Skeletal muscle tissue (tissue), 4 donors: Measurements from ENCODE around the gene NPPA. TPM values are rescaled to one million over a fixed set of nuclear protein-coding genes. Genes with fewer than 3 reads are reported as not detected.

ENCODE experiments used
- H3K27ac ChIP-seq: one replicate; pipeline ENCODE4 v1.7.0; 2013; ENCODE audit warnings: mild to moderate bottlenecking, low read depth, low read length, inconsistent platforms
- H3K27me3 ChIP-seq, 3 donors: one replicate each; pipeline ENCODE4 v1.7.0; 2013; ENCODE audit warnings: low read length in 3 of 3; ENCODE audit not compliant: control insufficient read depth in 3 of 3, insufficient read depth in 3 of 3
- H3K36me3 ChIP-seq, 3 donors: one replicate each; pipeline ENCODE4 v1.7.0; 2013; ENCODE audit warnings: low read length in 3 of 3; ENCODE audit not compliant: control insufficient read depth in 3 of 3, insufficient read depth in 3 of 3
- H3K4me1 ChIP-seq, 3 donors: one replicate each; pipeline ENCODE4 v1.7.0; 2013; ENCODE audit warnings: low read length in 3 of 3, mild to moderate bottlenecking in 3 of 3; ENCODE audit not compliant: control insufficient read depth in 3 of 3, insufficient read depth in 3 of 3
- H3K4me3 ChIP-seq, 3 donors: one replicate each; pipeline ENCODE4 v1.7.0; 2013; ENCODE audit warnings: low read length in 3 of 3
- H3K9ac ChIP-seq, 3 donors: one replicate each; pipeline ENCODE4 v1.7.0; 2013; ENCODE audit warnings: low read length in 3 of 3, mild to moderate bottlenecking in 3 of 3, moderate library complexity in 2 of 3, low read depth in 1 of 3
- H3K9me3 ChIP-seq, 3 donors: one replicate each; pipeline ENCODE4 v1.7.0; 2013; ENCODE audit warnings: low read length in 3 of 3; ENCODE audit not compliant: control insufficient read depth in 3 of 3
- total RNA-seq: library from RNA; depleted of rRNA; stranded (reverse); fragments of >200 nt; gene quantifications from one replicate; pipeline ENCODE4 v1.2.3, GENCODE V29; 2014
- donor health status: Osteomylitis.

NPPA gene
- total RNA-seq, 1 donor from 2014 or later = 4.2 TPM

GRCh38 chr1:11875094-11875493 is 27.5 kb upstream of the NPPA start:
- peak overlapping the region; percentile 75 for H3K27ac ChIP-seq

DNA sequence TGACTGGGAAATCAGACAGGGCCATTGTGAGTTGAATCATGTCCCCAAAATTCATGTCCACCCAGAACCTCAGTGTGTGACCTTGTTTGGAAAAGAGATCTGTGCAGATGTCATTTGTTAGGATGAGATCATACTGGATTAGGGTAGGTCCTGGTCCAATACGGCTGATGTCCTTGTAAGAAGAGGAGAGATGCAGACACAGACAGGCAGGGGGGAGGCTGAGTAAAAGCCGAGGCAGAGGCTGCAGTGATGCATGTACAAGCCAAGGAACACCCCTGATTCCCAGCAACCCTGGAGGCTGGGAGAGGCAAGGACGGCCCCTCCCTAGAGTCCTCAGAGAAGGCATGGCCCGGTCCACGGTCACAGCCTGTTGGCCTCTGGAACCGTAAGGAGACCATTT is 27.0 kb upstream of the NPPA start:
- H3K27ac ChIP-seq = peak overlapping the region; percentile 75
- peaks cover 20 to 47% (median 47%) of the 10 kb centered on the region in 3 donors for H3K4me1 ChIP-seq
- peak overlapping the region in 1 of 3 donors; percentile 57 for H3K9ac ChIP-seq

More at GRCh38 chr1:11875094-11875493, 27.5 kb upstream of the NPPA start:
- no peak overlapping the region for H3K4me3 ChIP-seq
- H3K4me1 ChIP-seq = peaks cover 25 to 52% (median 52%) of the 10 kb centered on the region in 3 donors
- peak overlapping the region in 1 of 3 donors; percentile 16 for H3K9ac ChIP-seq
- H3K36me3 ChIP-seq = no peaks in the 10 kb centered on the region
- H3K27me3 ChIP-seq = peaks cover 0 to 8% (median under 1%) of the 10 kb centered on the region in 3 donors
- no peaks in the 10 kb centered on the region for H3K9me3 ChIP-seq

GRCh38 chr1:11874258-11874562 is 26.6 kb upstream of the NPPA start:
- Histone ChIP-seq H3K4me1 (peaks cover 16 to 43% (median 43%) of the 10 kb centered on the region in 3 donors), H3K27me3 (peaks cover 0 to 8% (median 3%) of the 10 kb centered on the region in 3 donors), H3K27ac (peak overlapping the region; percentile 75)

More for the DNA sequence above, 27.0 kb upstream of the NPPA start:
- Histone ChIP-seq H3K4me3 (no peak overlapping the region), H3K36me3 (no peaks in the 10 kb centered on the region), H3K27me3 (peaks cover 0 to 8% (median 3%) of the 10 kb centered on the region in 3 donors), H3K9me3 (no peaks in the 10 kb centered on the region)

GRCh38 chr1:11873395-11874257 is 26.0 kb upstream of the NPPA start:
- H3K4me3 ChIP-seq = peak overlapping the region in 1 of 3 donors; percentile 14
- H3K36me3 ChIP-seq = no peaks in the 10 kb centered on the region
- peaks cover 10 to 38% (median 37%) of the 10 kb centered on the region in 3 donors for H3K4me1 ChIP-seq
- no peaks in the 10 kb centered on the region for H3K9me3 ChIP-seq
- H3K9ac ChIP-seq = peak overlapping the region in 1 of 3 donors; percentile 57
- H3K27ac ChIP-seq = peak overlapping the region; percentile 75
- peaks cover 0 to 4% (median 3%) of the 10 kb centered on the region in 3 donors for H3K27me3 ChIP-seq

More at GRCh38 chr1:11874258-11874562, 26.6 kb upstream of the NPPA start:
- Histone ChIP-seq H3K9ac (peak overlapping the region in 1 of 3 donors; percentile 57), H3K36me3 (no peaks in the 10 kb centered on the region), H3K9me3 (no peaks in the 10 kb centered on the region), H3K4me3 (peak overlapping the region in 1 of 3 donors; percentile 14)

DNA sequence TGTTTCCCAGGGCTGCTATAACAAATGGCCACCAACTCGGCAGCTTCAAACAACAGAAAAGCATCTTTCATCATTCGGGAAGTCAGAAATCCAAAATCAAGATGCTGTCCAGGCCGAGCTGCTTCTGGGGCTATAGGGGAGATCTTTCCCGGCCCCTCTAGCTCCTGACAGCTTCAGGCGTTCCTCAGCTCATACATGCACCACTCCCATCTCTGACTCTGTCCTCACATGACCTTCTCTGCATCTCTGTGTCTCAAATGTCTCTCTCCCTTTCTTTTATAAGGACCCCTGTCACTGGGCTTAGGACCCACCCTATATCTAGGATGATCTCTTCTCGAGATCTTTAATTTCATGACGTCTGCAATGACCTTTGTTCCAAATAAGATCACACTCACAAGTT is 25.0 kb upstream of the NPPA start:
- H3K9me3 ChIP-seq = no peaks in the 10 kb centered on the region
- H3K4me1 ChIP-seq = peaks cover 10 to 31% (median 31%) of the 10 kb centered on the region in 3 donors
- H3K4me3 ChIP-seq = no peak overlapping the region
- no peak overlapping the region for H3K27ac ChIP-seq
- no peaks in the 10 kb centered on the region for H3K36me3 ChIP-seq
- peaks cover 0 to 3% (median 0%) of the 10 kb centered on the region in 3 donors for H3K27me3 ChIP-seq
- H3K9ac ChIP-seq = no peak overlapping the region

GRCh38 chr1:11869650-11870207 is 22.1 kb upstream of the NPPA start:
- Histone ChIP-seq H3K27ac (no peak overlapping the region), H3K4me1 (peaks cover 10 to 25% (median 25%) of the 10 kb centered on the region in 3 donors), H3K9me3 (no peaks in the 10 kb centered on the region), H3K27me3 (peaks cover 0 to 3% (median 0%) of the 10 kb centered on the region in 3 donors), H3K4me3 (no peak overlapping the region), H3K36me3 (no peaks in the 10 kb centered on the region), H3K9ac (no peak overlapping the region)

- Histone ChIP-seq H3K27me3 (peaks cover 0 to 3% (median 0%) of the 10 kb centered on the region in 3 donors), H3K27ac (no peak overlapping the region), H3K4me3 (no peak overlapping the region), H3K4me1 (peaks cover 5 to 19% (median 18%) of the 10 kb centered on the region in 3 donors), H3K36me3 (no peaks in the 10 kb centered on the region), H3K9me3 (no peaks in the 10 kb centered on the region), H3K9ac (no peak overlapping the region)
Observed at GRCh38 chr1:11869104-11869503, 21.5 kb upstream of the NPPA start.

GRCh38 chr1:11868331-11868980 is 20.9 kb upstream of the NPPA start:
- peaks cover 0 to 12% (median 12%) of the 10 kb centered on the region in 3 donors for H3K4me1 ChIP-seq
- no peak overlapping the region for H3K27ac ChIP-seq
- H3K36me3 ChIP-seq = no peaks in the 10 kb centered on the region
- no peak overlapping the region for H3K4me3 ChIP-seq
- peaks cover 0 to 3% (median 0%) of the 10 kb centered on the region in 3 donors for H3K27me3 ChIP-seq
- H3K9me3 ChIP-seq = no peaks in the 10 kb centered on the region
- H3K9ac ChIP-seq = no peak overlapping the region

GRCh38 chr1:11862890-11863289 is 15.3 kb upstream of the NPPA start:
- Histone ChIP-seq H3K27me3 (peaks cover 24 to 30% (median 26%) of the 10 kb centered on the region in 3 donors), H3K36me3 (no peaks in the 10 kb centered on the region)

More at GRCh38 chr1:11862890-11863289, 15.3 kb upstream of the NPPA start:
- Histone ChIP-seq H3K27ac (no peak overlapping the region), H3K4me3 (no peak overlapping the region), H3K9ac (no peak overlapping the region), H3K9me3 (no peaks in the 10 kb centered on the region), H3K4me1 (no peaks in the 10 kb centered on the region)
